Neural progenitor cell (in vitro differentiated cells): Measurements from ENCODE around the gene OGFOD3.

ENCODE experiments used
- EZH2 ChIP-seq: fragments of 200-600 bp; sonication (generic); IDR thresholded peaks from 2 replicates; pipeline ENCODE4 v1.6.1; 2017; ENCODE audit warnings: antibody characterized with exemption, mild to moderate bottlenecking, moderate library complexity
- EZH2phosphoT487 ChIP-seq: fragments of 200-600 bp; sonication (generic); IDR thresholded peaks from 2 replicates; pipeline ENCODE4 v1.6.1; 2017; ENCODE audit warnings: antibody characterized with exemption
- TF ChIP-seq, protein P1 (sequence below): fragments of 200-600 bp; sonication (generic); IDR thresholded peaks from 2 replicates; pipeline ENCODE4 v1.5.1; 2017; ENCODE audit warnings: antibody characterized with exemption, mild to moderate bottlenecking

DNA sequence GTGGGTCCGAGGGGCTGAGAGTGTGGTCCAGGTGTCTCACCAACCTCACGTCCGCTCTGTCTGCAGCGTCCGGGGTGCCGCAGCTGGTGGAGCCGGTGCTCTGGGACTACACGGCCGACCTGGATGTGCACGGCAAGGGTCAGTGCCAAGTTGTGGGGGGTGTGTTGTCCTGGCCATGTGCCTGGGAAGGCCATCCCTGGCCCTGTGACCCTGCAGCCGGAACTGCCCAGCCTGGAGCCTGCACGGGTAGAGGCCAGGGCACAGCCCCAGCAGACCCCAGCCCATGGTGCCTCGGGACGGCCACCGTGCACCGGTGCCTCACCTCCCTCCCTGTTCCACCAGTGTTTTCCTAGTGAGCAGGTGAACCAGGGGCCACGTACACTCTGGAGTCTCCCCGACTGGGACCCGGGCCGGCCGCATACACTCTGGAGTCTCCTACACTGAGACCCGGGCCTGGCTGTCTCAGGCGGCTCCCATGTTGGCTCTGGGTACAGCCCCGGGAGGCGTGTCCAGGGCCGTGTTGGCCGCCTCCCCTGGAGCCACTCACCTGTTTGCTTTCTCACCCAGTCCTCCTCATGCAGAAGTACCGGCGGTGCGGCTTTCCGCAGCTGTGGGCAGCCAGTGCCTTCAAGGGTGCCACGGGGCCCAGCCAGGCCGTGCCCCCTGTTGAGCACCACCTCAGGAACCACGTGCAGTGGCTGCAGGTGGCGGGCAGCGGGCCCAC lies 18.4 kb upstream of the OGFOD3 start:
- TF ChIP-seq, protein P1, sequence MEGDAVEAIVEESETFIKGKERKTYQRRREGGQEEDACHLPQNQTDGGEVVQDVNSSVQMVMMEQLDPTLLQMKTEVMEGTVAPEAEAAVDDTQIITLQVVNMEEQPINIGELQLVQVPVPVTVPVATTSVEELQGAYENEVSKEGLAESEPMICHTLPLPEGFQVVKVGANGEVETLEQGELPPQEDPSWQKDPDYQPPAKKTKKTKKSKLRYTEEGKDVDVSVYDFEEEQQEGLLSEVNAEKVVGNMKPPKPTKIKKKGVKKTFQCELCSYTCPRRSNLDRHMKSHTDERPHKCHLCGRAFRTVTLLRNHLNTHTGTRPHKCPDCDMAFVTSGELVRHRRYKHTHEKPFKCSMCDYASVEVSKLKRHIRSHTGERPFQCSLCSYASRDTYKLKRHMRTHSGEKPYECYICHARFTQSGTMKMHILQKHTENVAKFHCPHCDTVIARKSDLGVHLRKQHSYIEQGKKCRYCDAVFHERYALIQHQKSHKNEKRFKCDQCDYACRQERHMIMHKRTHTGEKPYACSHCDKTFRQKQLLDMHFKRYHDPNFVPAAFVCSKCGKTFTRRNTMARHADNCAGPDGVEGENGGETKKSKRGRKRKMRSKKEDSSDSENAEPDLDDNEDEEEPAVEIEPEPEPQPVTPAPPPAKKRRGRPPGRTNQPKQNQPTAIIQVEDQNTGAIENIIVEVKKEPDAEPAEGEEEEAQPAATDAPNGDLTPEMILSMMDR = no peak
- TF ChIP-seq EZH2 (no peak), EZH2phosphoT487 (no peak)
